ENCODE measurements around the gene ZNF584.
"Not testable (repeated sequence)": the region's sequence is repeated elsewhere in the genome, so short reads cannot be mapped to it uniquely, and the experiment has no call there.

ZNF584 gene

DNA sequence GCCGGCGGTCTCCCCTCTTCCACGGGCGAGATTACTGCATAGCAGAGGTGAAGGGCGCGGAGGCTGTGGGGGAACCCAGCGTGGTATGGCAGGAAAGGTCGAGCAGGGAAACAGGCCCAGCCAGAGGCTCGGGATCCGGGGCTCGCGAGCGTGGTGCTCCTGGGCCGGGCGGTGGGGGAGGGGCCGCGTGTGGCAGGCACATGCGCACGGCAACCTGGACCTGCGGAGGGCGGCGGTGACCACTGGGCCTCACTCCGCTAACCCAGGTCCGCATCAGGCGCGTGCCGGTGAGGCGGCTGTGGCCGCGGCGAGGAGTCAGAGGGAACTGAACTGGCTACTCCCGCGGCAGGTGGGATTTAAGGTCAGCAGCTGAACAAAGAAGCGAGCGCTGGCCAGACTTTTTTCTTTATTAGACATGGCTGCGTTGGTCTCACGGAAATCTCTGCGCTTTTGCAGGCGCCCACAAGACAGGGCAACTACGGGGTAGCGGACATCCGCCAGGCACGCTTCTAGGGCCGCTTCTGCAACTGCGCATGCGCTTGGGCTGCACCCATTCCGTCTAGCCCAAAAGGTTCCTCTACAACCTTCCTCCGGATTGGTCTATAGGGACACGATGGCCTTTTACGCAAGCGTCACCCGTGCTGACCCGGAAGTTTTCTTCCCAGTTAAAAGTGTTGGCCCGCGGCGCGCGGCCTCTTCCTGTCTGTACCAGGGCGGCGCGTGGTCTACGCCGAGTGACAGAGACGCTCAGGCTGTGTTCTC, 21.7 kb upstream of the ZNF584 start, which contains the start of gene RPS5:
Gene RPS5, plus strand, starts transcription at position 694 of the 762 bp plus-strand sequence. CDS start 869 bp downstream, outside the sequence.
- DNase-seq: peak; percentile 96

DNA sequence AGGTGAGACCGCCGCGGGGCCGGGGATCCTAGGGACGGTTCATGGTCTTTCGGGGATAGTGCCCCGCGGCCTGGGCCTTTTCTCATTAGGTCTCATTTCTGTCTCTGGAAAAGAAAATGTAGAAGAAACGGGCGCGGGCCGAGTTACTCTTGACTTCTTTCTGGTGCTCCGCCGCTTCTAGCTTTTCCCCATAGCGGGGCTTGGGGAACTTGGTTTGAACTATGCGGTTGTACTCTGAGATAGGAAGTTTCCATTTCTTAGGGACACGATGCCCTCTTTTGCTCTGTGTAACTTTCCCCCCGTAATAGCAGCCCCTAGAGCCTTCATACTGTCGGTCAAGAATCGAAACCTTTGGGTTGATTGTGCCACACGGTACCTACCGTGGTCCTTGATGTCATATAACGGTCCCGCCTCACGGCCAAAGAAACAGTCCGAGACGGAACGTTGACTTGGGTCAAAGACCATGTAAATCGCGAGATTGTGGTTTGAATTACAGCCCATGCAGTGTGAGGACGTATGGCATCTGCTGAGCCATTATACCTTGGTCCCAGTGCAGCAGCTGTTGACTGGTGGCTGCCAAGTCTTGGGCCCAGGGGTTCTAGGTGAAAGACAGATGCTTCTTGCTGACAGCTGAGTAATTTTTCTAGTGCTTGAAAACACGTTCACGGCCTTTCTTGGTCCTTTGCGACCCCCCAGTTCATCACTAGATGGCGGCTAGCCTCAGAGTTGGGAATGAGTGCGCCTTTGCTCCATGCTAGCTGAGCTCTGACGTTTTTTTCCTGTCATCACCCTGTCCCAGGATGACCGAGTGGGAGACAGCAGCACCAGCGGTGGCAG, 20.9 kb upstream of the ZNF584 start:
- DNase-seq: no peak

DNA sequence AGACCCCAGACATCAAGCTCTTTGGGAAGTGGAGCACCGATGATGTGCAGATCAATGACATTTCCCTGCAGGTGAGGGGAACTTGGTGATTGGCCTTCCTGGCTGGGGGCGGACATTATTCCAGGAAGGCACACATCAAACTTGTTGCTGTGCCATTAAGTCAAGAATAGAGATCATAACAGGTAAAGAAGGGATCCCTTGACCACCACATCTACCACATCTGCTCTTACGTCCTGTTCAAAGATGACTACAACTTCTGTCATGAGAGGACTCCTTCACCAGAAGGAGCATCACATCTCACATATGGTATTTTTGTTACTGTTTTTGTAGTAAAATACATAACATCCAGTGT, 20.3 kb upstream of the ZNF584 start:
- no peak for DNase-seq

DNA sequence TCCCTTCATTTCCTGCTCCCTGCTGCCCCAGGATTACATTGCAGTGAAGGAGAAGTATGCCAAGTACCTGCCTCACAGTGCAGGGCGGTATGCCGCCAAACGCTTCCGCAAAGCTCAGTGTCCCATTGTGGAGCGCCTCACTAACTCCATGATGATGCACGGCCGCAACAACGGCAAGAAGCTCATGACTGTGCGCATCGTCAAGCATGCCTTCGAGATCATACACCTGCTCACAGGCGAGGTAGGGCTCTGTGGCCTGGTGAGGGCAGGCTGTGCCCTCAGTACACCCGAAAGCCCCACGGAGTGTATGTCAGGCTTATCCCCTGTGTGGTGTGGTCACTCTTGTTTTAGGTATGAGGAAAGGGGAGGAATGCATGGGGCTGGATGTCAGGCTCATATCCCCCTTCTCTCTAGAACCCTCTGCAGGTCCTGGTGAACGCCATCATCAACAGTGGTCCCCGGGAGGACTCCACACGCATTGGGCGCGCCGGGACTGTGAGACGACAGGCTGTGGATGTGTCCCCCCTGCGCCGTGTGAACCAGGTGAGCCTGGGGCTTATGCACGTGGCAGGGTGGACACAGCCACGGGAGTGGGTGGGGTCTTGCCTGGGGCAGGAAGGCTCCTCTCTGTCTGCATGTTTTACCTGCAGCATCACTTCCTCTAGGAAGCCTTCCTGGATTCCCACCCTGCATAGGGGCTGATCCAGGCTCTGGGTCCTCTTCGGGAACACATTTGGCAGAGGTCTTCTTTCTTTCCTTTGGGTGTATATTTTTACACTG, 15.3 kb upstream of the ZNF584 start:
- no peak for DNase-seq

DNA sequence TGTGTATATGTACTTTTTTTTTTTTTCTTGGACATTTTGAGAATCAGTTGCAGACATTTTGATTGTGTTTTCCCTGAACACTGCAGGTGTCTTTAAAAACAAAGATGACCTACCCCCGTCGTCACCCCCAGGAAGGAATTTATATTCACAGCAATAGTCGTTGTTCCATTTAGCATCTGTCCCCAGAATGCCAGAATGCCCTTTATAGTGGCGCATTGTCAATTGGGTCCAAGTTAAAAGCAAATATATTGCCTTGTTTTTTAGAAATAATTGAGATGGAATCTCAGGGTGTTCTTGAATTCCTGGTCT, 14.8 kb upstream of the ZNF584 start:
- DNase-seq: no peak

DNA sequence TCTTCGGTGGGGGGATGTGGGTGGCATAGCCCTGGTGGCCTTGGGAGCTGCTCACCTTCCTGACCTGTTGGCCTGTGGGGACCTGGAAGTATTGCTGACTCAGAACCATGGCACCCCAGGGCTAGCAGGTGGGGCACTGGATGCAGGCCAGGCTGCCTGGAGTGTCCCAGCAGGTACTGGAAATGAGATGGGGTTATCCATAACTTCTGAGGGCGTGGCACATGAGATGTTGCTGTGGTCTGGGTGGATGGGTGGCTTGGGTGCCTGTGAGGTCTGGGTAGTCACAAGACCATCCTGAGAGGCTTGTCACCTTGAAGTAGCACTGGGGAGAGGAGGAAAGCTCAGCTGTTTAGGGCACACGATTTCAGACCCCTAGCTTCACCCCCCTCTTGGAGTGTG, 13.6 kb upstream of the ZNF584 start:
- no peak for DNase-seq

DNA sequence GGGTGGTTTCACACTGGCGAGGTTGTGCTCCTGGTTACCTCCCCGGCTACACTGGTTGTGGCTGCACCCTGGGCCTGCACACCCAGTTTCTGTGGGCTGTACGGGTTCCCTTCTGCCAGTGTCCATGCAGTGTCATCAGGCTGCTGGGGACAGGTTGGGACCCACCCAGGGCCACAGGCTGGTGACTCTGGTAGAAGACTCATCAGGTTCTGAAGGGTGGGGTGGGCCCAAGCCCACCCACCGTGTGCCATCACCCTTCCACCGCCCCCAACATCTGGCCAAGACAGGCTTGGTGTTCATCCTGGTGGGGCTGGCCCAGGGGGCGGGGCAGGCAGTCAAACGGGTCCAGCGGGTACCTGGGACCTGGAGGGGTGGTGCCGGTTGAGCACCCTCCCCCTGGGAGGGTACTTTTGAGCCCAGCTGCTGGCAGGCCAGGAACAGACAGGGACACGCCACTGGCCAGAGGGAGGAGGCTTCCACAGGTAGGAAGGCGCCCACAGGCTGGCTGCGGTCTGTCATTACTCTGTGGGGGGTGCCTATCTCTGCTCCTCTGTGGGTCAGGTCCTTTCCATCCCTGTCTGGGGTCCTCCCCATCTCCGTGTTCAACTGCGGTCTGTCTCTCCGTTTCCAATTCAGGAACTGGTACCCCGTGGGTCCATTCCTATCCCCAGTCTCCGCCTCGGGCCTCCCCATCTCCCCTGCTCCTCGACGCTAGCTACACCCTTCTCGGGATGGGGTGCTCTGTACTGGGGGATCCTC, 13.1 kb upstream of the ZNF584 start, which contains the start of gene RNF225:
Gene RNF225, plus strand, starts transcription at position 437 of the 759 bp plus-strand sequence. CDS start 434 bp downstream, outside the sequence.
- no peak for DNase-seq

DNA sequence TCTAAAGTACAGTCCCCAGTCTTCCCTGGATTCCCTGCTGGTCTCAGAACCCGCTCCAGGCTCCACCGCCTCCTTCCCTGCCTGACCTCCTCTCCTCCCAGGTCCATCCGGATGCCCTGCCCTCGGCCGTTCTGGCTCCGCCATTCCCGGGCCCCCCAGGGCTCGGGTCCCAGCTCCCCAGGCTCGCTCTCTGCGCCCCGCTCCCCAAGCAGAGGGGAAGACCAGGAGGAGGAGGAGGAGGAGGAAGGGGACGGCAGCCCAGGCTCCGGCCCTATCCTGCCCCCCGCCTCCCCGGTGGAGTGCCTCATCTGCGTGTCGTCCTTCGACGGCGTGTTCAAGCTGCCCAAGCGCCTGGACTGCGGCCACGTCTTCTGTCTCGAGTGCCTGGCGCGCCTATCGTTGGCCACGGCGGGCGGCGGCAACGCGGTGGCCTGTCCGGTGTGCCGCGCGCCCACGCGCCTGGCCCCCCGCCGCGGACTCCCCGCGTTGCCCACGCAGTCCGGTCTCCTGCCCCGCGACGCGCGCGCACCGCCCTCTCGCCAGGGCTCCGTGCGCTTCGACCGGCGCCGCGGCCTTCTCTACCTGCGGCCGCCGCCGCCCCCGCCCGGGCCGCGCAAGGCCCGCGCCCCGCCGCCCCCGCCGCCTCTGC, 12.3 kb upstream of the ZNF584 start:
- no peak for DNase-seq

DNA sequence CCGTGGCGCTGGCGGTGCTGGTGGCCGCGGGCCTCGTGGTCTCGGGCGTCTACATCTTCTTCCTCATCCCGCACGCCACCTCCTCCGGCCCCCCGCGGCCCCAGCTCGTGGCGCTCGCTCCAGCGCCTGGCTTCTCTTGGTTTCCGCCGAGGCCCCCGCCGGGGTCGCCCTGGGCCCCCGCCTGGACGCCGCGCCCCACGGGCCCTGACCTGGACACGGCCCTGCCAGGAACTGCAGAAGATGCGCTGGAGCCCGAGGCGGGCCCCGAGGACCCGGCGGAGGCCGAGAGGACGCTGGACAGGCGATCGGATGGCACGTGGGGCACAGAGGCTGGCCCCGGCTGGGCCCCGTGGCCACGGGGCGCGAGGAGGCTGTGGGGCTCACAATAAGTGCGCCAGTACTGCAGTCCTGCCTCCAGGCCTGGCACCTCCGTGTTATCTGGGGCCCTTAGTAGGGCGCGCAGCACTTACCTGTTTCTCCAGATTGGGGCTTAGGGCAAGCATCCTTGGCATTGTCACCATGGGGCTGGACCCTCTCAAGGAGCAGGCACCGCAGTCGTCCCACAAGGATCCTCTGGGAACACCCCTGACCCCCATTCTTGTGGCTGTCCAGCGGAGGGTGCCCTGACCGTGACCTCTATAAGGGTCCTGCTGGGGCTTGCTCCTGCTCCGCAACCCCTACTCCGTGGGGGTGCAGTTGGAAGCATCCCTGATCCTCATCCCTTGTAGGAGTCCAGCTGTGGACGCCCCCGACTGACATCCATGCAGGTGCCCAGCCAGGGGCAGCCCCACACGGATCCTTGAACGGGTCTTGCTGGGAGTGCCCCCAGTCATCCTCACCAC, 11.5 kb upstream of the ZNF584 start:
- no peak for DNase-seq

DNA sequence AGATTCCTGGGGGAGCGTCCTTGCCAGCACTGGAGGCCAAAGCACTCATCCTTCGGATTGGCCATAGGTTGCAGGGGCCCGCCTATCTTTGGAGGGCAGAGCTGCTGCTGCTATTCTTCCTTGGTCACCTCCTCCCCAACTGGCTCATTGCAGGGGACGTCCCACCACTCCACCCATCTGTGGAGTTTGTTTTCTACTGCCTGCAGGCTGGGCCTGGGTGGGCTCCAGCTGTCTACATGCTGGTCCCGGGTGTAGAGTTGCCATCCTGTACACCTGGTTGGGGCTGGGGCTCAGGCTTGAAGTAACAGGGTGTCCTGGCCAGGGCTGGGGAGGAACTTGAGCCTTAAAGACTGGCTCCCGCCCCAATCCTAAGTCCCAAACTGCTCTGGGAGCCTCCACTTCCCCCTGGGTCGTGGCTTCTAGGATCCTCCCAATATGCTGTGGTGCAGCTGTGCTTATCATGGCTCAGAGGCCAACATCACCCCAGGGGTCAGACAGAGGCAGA, 10.9 kb upstream of the ZNF584 start:
- DNase-seq: no peak

DNA sequence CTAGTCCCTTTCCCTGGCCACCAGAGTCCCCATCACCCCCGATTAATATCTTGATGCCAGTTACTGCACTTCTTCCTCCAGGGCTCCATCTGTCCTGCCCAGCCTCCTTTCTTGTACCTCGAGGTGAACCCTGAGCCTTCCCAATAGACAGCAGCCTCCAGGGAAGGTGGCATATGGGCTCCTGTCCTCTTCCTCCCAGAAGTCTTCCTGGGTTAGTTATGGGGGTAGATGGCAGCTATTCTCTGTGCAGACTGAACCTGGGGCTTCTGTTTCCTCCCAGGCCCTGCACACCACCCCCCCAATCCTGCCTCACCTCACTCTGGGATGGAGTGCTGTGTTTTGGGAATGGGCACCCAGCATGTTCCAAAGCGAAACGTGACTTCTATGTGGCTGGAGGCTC, 10.4 kb upstream of the ZNF584 start:
- DNase-seq: no peak

DNA sequence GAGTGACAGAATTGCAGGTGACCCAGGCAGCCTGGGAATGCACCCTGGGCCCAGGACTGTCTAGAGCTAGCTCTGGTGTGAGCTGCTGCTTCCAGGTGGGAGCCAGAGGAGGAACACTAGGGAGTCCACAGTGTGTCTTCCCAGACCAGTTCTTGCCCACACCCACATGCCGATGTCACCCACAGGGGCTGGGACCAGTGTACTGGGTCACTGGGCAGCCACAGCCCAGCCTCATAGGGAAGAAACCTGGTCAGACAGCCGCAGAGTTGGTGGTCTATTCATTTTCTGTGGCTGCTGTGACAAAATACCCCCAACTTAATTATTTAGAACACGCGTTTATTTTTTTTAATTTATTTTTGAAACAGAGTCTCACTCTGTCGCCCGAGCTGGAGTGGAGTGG, 9.9 kb upstream of the ZNF584 start:
- DNase-seq: no peak

DNA sequence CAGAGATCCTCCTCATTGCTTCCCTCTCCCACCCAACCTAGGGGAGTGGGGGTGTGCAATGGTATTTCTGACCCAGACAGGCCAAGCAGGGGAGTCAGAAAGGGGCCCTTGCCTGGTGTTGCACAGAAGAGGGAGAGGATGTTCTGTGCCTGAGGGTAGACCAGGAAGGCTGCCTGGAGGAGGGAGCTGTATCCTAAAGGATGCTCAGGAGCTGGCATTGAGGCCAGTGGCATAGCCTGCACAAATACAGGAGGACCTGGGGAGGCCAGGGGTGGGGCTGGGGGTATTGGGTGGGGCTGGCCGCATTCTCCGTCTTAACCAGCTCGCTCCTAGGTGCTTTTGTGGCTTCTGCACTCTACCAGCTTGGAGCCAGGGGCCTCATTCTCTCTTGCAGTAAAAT, 8.5 kb upstream of the ZNF584 start:
- no peak for DNase-seq

DNA sequence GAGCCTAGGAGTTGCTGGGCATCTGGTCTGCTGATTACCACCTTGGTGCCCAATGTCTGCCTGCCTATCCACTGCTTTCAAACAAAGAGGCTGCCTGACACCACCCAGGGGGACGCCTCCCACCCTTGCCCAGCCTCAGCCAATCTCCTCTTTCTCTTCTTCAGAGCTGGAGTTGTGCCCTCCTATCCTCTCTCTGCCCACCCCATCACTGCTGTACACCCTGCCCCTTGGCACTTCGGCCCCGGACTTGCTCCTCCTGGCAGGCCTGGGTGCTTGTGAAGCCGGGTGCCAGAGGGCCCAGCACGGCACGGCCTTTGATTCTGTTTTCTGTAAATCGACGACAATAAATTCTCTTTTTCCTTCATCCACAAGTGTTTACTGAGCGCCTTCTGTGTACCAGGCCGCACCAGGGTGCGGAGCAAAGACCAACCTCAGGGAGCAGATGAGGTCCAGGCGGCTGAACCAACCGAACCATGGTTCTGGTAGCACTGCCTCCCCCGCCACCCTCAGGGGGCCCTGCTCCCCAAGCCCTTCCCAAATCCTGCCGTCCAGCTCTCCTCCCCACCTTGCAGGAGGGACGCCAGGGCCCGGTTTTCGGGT, 8.0 kb upstream of the ZNF584 start:
- DNase-seq: no peak

DNA sequence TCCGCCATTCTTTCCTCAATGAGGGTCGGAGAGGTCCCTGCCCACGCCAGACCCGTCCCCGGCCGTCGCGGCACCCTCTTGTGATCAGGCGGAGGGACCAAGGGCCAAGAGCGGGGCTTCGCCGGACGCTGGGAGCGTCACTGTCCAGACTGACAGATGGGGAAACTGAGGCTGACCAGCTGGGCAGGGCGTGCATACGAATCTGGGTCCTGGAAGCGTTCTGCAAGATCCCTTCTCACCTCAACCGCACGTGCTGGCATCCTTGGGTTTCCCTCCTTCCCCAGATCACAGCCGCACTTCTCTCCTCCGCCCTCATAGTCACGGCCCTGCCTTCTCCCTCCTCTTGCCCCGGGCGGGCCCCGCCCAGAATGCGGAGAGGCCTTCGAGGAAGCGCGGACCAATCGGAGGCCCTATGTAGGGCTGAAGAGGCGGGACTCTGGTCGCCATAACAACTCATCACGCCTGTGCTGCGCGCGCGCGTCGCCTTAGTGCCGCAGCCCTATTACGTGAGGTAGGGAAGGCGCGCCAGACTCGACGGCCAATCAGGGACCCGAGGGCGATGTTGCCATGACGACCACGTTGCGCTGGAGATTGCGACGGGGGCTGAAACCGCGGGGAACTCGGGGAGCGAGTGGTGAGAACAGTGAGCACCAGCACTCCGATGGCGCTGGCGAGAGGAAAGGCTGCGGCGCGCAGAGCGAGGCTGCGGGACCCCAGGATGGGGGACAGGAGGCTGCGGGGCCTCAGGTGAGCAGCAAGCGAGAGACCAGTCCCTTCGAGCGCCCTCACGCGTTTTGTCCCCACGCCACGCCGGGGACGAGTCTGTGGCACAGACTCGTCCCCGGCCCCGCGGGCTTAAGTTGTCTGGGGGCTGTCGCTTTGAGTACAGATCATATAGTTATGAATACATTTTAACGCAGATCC, 7.3 kb upstream of the ZNF584 start:
- DNase-seq: peak; percentile 99

DNA sequence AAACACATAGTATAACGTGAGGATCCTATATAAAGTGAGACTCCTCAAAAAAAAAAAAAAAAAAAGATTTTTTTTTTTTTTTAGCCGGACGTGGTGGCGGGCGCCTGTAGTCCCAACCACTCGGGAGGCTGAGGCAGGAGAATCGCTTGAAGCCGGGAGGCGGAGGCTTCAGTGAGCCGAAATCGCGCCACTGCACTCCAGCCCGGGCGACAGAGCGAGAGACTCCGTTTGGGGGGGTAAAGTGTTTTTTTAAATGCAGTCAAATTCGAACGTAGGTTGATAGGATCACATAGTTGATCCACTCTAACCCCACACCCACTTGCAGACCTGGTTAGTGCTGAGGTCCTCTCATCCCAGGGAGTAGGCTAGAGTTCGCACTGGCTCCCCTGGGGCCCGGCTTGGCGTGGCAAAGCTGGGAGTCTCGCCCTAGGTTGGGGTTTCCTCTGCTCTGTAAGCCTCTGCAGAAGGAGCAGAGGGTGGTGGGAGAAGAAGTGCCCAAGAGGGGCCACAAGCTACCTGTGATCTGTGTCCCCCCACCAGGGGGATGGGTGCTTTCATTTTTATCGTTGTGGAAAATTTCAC, 6.5 kb upstream of the ZNF584 start:
- DNase-seq: no peak

DNA sequence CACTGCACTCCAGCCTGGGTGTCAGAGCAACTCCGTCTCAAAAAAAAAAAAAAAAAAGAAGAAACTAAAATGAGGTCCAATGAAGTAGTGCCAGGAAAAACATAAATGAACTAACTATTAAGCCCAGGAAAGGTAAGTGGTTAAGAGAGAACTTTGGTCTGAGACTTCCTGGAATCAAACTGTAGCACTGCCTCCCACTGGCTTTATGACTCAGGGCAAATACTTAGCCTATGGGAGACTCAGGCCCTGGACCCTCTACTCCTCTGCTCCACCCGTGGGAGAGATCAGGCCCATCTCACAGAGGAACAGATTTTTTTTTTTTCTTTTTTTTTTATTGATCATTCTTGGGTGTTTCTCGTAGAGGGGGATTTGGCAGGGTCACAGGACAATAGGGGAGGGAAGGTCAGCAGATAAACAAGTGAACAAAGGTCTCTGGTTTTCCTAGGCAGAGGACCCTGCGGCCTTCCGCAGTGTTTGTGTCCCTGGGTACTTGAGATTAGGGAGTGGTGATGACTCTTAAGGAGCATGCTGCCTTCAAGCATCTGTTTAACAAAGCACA, 4.5 kb upstream of the ZNF584 start:
- DNase-seq: not testable (repeated sequence)

DNA sequence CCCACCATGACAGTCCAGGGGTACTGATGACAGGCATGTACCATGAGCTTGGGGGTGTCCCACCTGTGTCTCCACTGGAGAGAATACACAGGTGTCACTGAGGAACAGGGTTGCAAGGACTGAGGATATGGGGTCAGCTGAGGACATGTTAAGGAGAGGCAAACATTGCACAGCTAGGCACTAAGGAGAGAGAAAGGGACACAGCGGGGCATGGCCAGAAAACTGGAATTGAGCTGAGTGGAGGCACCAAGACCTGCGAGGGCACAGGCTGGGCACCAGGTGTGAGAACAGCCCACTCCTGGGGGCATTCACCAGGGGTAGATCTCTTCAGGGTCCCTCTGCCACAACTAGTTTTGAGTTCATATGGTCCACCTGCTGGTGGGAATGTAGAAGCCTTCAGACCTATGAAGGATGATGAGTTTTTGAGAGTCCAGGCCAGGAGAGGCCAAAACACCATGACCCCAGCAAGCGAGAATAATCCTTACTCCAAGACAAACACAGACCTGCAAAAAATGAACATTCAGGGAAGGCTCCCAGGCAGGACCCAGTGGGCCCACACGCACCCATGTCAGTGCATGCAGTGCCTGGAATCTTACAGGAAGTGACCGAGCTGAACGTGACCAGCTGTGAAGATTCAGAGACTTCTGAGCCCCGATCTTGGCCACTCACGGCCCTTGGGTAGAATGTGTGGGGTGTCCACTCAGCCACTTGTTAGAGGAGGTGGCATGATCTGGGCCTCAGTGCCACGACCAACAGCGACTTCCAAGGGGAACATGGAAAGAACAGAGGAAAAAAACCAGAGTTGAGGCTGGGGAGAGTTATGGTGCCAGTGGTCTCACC, 1.4 kb upstream of the ZNF584 start:
- no peak for DNase-seq

Measured in activated CD4-positive, alpha-beta T cell treated with anti-CD3 and anti-CD28 coated beads for 1 hour (primary cell).